SU-DHL-6 (cell line): ENCODE results near the gene WDR37.

ENCODE experiments used
- H2AFZ ChIP-seq: fragments of 200-600 bp; sonication (generic); 2 replicates; pipeline ENCODE4 v1.6.1; 2014; ENCODE audit warnings: low read depth, mild to moderate bottlenecking, moderate library complexity, mixed read lengths, antibody characterized with exemption, low read length; ENCODE audit not compliant: severe bottlenecking
- H3F3A ChIP-seq: fragments of 200-600 bp; shearing (Covaris generic); 2 replicates; pipeline ENCODE4 v1.6.0; 2016; ENCODE audit warnings: antibody characterized with exemption, mild to moderate bottlenecking; ENCODE audit not compliant: insufficient read depth
- H3K27ac ChIP-seq: fragments of 200-600 bp; sonication (generic); 2 replicates; pipeline ENCODE4 v1.5.1; 2016; ENCODE audit warnings: low read depth, mild to moderate bottlenecking, low read length, moderate library complexity, mixed read lengths
- H3K27me3 ChIP-seq: fragments of 200-600 bp; sonication (generic), shearing (Covaris generic); 2 replicates; pipeline ENCODE4 v1.6.0; 2014; ENCODE audit warnings: mild to moderate bottlenecking, low read length
- H3K36me3 ChIP-seq: fragments of 200-600 bp; sonication (generic); 2 replicates; pipeline ENCODE4 v1.6.1; 2014; ENCODE audit warnings: mild to moderate bottlenecking, low read length, mixed read lengths
- H3K4me2 ChIP-seq: fragments of 300-600, 200-600 bp; shearing (Covaris generic), sonication (generic); 2 replicates; pipeline ENCODE4 v1.6.0; 2014; ENCODE audit warnings: low read length, low read depth, mild to moderate bottlenecking; ENCODE audit not compliant: poor library complexity, severe bottlenecking
- H3K4me3 ChIP-seq: fragments of 200-600 bp; sonication (generic); 2 replicates; pipeline ENCODE4 v1.5.1; 2014; ENCODE audit warnings: antibody characterized with exemption, low read length, mild to moderate bottlenecking, mixed read lengths; ENCODE audit not compliant: insufficient read depth, poor library complexity, severe bottlenecking
- H3K79me2 ChIP-seq: fragments of 200-600 bp; sonication (generic); 2 replicates; pipeline ENCODE4 v1.6.1; 2014; ENCODE audit warnings: mild to moderate bottlenecking, low read length, moderate library complexity; ENCODE audit not compliant: insufficient read depth
- H3K9ac ChIP-seq: fragments of 200-600 bp; sonication (generic); 2 replicates; pipeline ENCODE4 v1.7.0; 2014; ENCODE audit warnings: mild to moderate bottlenecking, low read length
- H3K9me2 ChIP-seq: fragments of 200-600 bp; sonication (generic); replicated peaks from 2 replicates; pipeline ENCODE4 v1.6.1; 2014; ENCODE audit warnings: low read length; ENCODE audit not compliant: insufficient read depth
- H3K9me3 ChIP-seq: fragments of 200-600 bp; sonication (generic); 2 replicates; pipeline ENCODE4 v1.6.1; 2014; ENCODE audit warnings: low read length, mixed read lengths; ENCODE audit not compliant: insufficient read depth
- H4K20me1 ChIP-seq: fragments of 200-600 bp; sonication (generic); 2 replicates; pipeline ENCODE4 v1.6.1; 2014; ENCODE audit warnings: low read depth, mild to moderate bottlenecking, antibody characterized with exemption, low read length, moderate library complexity, mixed read lengths
- EZH2phosphoT487 ChIP-seq: fragments of 200-600 bp; sonication (generic), shearing (Covaris generic); conservative IDR thresholded peaks from 2 replicates; pipeline ENCODE4 v1.6.1; 2018; ENCODE audit warnings: mild to moderate bottlenecking, antibody characterized with exemption, low read length, moderate library complexity, mixed read lengths
- TF ChIP-seq, protein P1 (sequence below): fragments of 200-600 bp; sonication (generic); IDR thresholded peaks from one replicate; pipeline ENCODE4 v1.5.1; 2017; ENCODE audit warnings: antibody characterized with exemption, mild to moderate bottlenecking, low read length, moderate library complexity; ENCODE audit not compliant: insufficient read depth, poor library complexity, severe bottlenecking

The WDR37 gene

DNA sequence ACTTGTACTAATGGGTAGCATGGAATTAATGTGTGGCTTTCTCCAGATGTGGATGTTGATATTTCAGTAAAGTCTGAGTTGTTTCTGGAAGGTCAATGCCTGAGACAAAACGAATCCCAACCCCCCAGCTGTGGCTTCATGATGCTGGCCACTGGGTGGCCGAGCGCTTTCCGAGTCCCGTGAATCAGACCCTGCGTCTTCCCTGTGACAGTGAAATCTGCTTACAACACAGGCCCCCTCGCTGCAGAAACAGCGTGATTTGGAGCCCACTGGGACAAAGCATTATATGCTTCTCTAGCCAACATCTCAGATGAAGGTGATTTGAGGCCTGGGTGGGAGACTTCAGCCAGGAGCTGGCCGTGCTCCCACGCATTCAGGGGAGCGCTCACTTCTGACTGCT is 124.7 kb downstream of the WDR37 start:
- no peaks in the 10 kb centered on the region for H3K9me2 ChIP-seq
- no peaks in the 10 kb centered on the region for H3F3A ChIP-seq
- no peak overlapping the region for H3K9ac ChIP-seq
- H3K27ac ChIP-seq = no peak overlapping the region
- no peak overlapping the region for H3K4me3 ChIP-seq
- H3K27me3 ChIP-seq = no peaks in the 10 kb centered on the region
- H4K20me1 ChIP-seq = no peaks in the 10 kb centered on the region
- TF ChIP-seq EZH2phosphoT487 = no peak
- TF ChIP-seq, protein P1, sequence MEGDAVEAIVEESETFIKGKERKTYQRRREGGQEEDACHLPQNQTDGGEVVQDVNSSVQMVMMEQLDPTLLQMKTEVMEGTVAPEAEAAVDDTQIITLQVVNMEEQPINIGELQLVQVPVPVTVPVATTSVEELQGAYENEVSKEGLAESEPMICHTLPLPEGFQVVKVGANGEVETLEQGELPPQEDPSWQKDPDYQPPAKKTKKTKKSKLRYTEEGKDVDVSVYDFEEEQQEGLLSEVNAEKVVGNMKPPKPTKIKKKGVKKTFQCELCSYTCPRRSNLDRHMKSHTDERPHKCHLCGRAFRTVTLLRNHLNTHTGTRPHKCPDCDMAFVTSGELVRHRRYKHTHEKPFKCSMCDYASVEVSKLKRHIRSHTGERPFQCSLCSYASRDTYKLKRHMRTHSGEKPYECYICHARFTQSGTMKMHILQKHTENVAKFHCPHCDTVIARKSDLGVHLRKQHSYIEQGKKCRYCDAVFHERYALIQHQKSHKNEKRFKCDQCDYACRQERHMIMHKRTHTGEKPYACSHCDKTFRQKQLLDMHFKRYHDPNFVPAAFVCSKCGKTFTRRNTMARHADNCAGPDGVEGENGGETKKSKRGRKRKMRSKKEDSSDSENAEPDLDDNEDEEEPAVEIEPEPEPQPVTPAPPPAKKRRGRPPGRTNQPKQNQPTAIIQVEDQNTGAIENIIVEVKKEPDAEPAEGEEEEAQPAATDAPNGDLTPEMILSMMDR = no peak
- H3K79me2 ChIP-seq = no peaks in the 10 kb centered on the region
- H3K9me3 ChIP-seq = no peaks in the 10 kb centered on the region
- no peak overlapping the region for H3K4me2 ChIP-seq
- H2AFZ ChIP-seq = no peak overlapping the region
- H3K36me3 ChIP-seq = no peaks in the 10 kb centered on the region
